ENCODE measurements around the gene NCEH1. TPM values are rescaled to one million over a fixed set of nuclear protein-coding genes. Genes with fewer than 3 reads are reported as not detected.
"Not testable (repeated sequence)": the region's sequence is repeated elsewhere in the genome, so short reads cannot be mapped to it uniquely, and the experiment has no call there.

Gene NCEH1
- total RNA-seq, 2 donors from 2014 or later = 36.1 to 42.2 TPM

- Histone ChIP-seq H3K4me1 (no peaks in the 10 kb centered on the region), H3K36me3 (no peaks in the 10 kb centered on the region), H3K4me3 (no peak overlapping the region), H3K9ac (ENCODE audit: low read depth in 2 of 2, low read length in 2 of 2) (no peak overlapping the region), H3K27me3 (no peaks in the 10 kb centered on the region), H3K9me3 (no peaks in the 10 kb centered on the region), H3K27ac (peak overlapping the region; percentile 66)
- intact Hi-C loops (cut with DNase I) = no loop called here
- no peak for DNase-seq
- TF ChIP-seq CTCF (IDR thresholded peaks at IDR 0.05) = no peak
These were observed 109.6 kb downstream of the NCEH1 start for GRCh38 chr3:172601066-172601832.

GRCh38 chr3:172600644-172601065 is 110.2 kb downstream of the NCEH1 start:
- TF ChIP-seq CTCF (IDR thresholded peaks at IDR 0.05) = no peak
- Histone ChIP-seq H3K4me1 (no peaks in the 10 kb centered on the region), H3K9me3 (no peaks in the 10 kb centered on the region), H3K4me3 (no peak overlapping the region), H3K9ac (ENCODE audit: low read depth in 2 of 2, low read length in 2 of 2) (no peak overlapping the region), H3K27me3 (no peaks in the 10 kb centered on the region), H3K36me3 (no peaks in the 10 kb centered on the region), H3K27ac (peak overlapping the region; percentile 66)
- no peak for DNase-seq
- intact Hi-C loops (cut with DNase I) = no loop called here

- Histone ChIP-seq H3K36me3 (no peaks in the 10 kb centered on the region), H3K27me3 (no peaks in the 10 kb centered on the region), H3K4me3 (no peak overlapping the region), H3K9ac (ENCODE audit: low read depth in 2 of 2, low read length in 2 of 2) (no peak overlapping the region), H3K9me3 (no peaks in the 10 kb centered on the region), H3K4me1 (no peaks in the 10 kb centered on the region), H3K27ac (no peak overlapping the region)
- intact Hi-C loops (cut with DNase I) = no loop called here
- TF ChIP-seq CTCF (IDR thresholded peaks at IDR 0.05) = no peak
- DNase-seq = no peak
These were observed 112.0 kb downstream of the NCEH1 start for GRCh38 chr3:172598904-172599303.

GRCh38 chr3:172596394-172596706 is 114.5 kb downstream of the NCEH1 start:
- intact Hi-C loops (cut with DNase I) = loop anchor here (2.0 kb wide), 1 partner anchor 108 kb away; no protein-coding TSS in a partner anchor
- no peaks in the 10 kb centered on the region for H3K9me3 ChIP-seq
- H3K4me1 ChIP-seq = no peaks in the 10 kb centered on the region
- peak; percentile 36 for TF ChIP-seq CTCF (IDR thresholded peaks at IDR 0.05)
- no peak for DNase-seq
- no peak overlapping the region for H3K9ac ChIP-seq (ENCODE audit: low read depth in 2 of 2, low read length in 2 of 2)
- no peak overlapping the region for H3K4me3 ChIP-seq
- H3K36me3 ChIP-seq = no peaks in the 10 kb centered on the region
- H3K27me3 ChIP-seq = no peaks in the 10 kb centered on the region
- H3K27ac ChIP-seq = no peak overlapping the region

GRCh38 chr3:172595664-172596393 is 115.0 kb downstream of the NCEH1 start:
- Histone ChIP-seq H3K27me3 (no peaks in the 10 kb centered on the region), H3K9ac (ENCODE audit: low read depth in 2 of 2, low read length in 2 of 2) (peak overlapping the region in 1 of 2 donors; percentile 78), H3K27ac (peak overlapping the region; percentile 78), H3K36me3 (no peaks in the 10 kb centered on the region), H3K4me3 (peak overlapping the region; percentile 6), H3K4me1 (peaks cover 2% of the 10 kb centered on the region), H3K9me3 (no peaks in the 10 kb centered on the region)
- TF ChIP-seq CTCF (IDR thresholded peaks at IDR 0.05) = peak; percentile 65
- intact Hi-C loops (cut with DNase I) = loop anchor here (2.0 kb wide), 1 partner anchor 107 kb away; no protein-coding TSS in a partner anchor
- peak; percentile 67 for DNase-seq

- H3K27me3 ChIP-seq, DNase-seq, H3K4me1 ChIP-seq, H3K4me3 ChIP-seq, H3K36me3 ChIP-seq, H3K9me3 ChIP-seq: not testable (repeated sequence)
- intact Hi-C loops (cut with DNase I) = loop anchor here (5.0 kb wide), 1 partner anchor 88 kb away; no protein-coding TSS in a partner anchor
- peak overlapping the region; percentile 78 for H3K27ac ChIP-seq
- peak overlapping the region in 1 of 2 donors; percentile 78 for H3K9ac ChIP-seq (ENCODE audit: low read depth in 2 of 2, low read length in 2 of 2)
These were observed 115.8 kb downstream of the NCEH1 start for GRCh38 chr3:172594900-172595663.

All from colonic mucosa (tissue), 4 donors.